ENCODE data around the gene CCDC136.
A peak's percentile ranks its signal among the peaks of the same experiment; 100 is the strongest.

CCDC136 gene

DNA sequence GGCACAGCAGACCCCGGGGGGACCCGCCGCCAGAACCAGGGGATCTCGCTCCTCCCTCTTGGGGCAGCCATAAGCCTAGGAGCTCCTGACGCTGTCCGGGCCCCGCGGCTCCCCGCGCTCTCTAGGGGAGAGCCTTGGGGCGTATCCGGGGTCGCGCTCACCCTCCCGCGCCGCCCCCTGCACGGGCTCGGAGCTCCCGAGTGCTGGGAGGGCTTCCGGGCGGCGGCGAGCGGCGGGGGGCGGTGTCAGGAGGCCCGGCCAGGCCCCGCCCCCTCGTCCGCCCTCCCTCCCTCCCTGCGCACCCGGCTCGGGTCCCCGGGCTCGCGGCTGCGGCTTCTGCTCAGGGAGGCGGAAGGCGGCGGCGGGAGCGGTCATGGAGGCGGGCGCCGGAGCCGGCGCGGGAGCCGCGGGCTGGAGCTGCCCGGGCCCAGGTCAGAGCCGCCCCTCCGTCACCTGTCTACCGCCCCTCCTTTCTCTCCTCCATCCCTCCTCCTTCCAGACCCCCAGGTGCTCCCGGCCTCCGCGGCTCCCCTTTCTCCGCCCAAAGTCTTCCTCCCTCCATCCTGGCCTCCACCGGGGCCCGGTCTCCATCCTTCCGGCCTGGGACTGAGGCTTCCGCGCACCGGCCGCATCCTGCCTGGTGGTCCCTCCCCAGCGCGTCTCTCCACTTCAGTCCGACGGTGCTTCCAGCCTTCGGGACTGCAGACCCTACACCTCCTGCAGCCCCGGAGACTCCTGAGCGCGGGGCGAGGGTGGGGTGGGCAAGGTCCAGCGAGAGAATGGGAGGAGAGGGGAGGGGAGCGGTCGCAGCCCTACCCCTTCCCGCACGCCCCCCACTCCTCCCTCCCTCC is at the start of gene CCDC136:
CCDC136 (plus strand) TSS at position 848 of the 851 bp plus-strand sequence. CDS start 444 bp downstream, outside the sequence.
- H3K9ac ChIP-seq (ENCODE audit: low read depth, low read length) = peak within 1 kb of the TSS; percentile 77; the same call in 1 of the 2 replicates
- peaks cover 18% of the 10 kb centered on the region; the same call in 1 of the 2 replicates for H3K27me3 ChIP-seq (ENCODE audit: insufficient read depth, low read length)
- H3K36me3 ChIP-seq (ENCODE audit: insufficient read depth, low read depth, low read length) = peaks cover 25% of the 10 kb centered on the region
- H3K27ac ChIP-seq (ENCODE audit: low read length) = no peak within 1 kb of the TSS
- H3K9me3 ChIP-seq (ENCODE audit: insufficient read depth, low read depth, low read length) = no peaks in the 10 kb centered on the region
- peaks cover 15% of the 10 kb centered on the region for H3K4me1 ChIP-seq (ENCODE audit: insufficient read depth, low read length)
- peak within 1 kb of the TSS; percentile 92 for H3K4me3 ChIP-seq (ENCODE audit: low read length)

- Histone ChIP-seq H3K27ac (ENCODE audit: low read length) (no peak overlapping the region), H3K4me3 (ENCODE audit: low read length) (no peak overlapping the region), H3K9ac (ENCODE audit: low read depth, low read length) (no peak overlapping the region), H3K36me3 (ENCODE audit: insufficient read depth, low read depth, low read length) (no peaks in the 10 kb centered on the region), H3K4me1 (ENCODE audit: insufficient read depth, low read length) (peaks cover 4% of the 10 kb centered on the region), H3K27me3 (ENCODE audit: insufficient read depth, low read length) (no peaks in the 10 kb centered on the region), H3K9me3 (ENCODE audit: insufficient read depth, low read depth, low read length) (no peaks in the 10 kb centered on the region)
Observed at GRCh38 chr7:128742206-128742605, 49.6 kb upstream of the CCDC136 start.

- Histone ChIP-seq H3K9me3 (ENCODE audit: insufficient read depth, low read depth, low read length) (no peaks in the 10 kb centered on the region), H3K27ac (ENCODE audit: low read length) (no peak overlapping the region), H3K36me3 (ENCODE audit: insufficient read depth, low read depth, low read length) (peaks cover 9% of the 10 kb centered on the region; the same call in 1 of the 2 replicates), H3K9ac (ENCODE audit: low read depth, low read length) (no peak overlapping the region), H3K4me1 (ENCODE audit: insufficient read depth, low read length) (peaks cover 4% of the 10 kb centered on the region), H3K27me3 (ENCODE audit: insufficient read depth, low read length) (no peaks in the 10 kb centered on the region), H3K4me3 (ENCODE audit: low read length) (no peak overlapping the region)
Observed at GRCh38 chr7:128743112-128743772, 48.5 kb upstream of the CCDC136 start.

- H3K4me1 ChIP-seq (ENCODE audit: insufficient read depth, low read length) = peaks cover 4% of the 10 kb centered on the region
Observed at GRCh38 chr7:128744366-128744905, 47.3 kb upstream of the CCDC136 start.

GRCh38 chr7:128745706-128746105 is 46.1 kb upstream of the CCDC136 start:
- Histone ChIP-seq H3K27me3 (ENCODE audit: insufficient read depth, low read length) (no peaks in the 10 kb centered on the region), H3K4me1 (ENCODE audit: insufficient read depth, low read length) (no peaks in the 10 kb centered on the region; the same call in 1 of the 2 replicates), H3K36me3 (ENCODE audit: insufficient read depth, low read depth, low read length) (peaks cover 34% of the 10 kb centered on the region), H3K9ac (ENCODE audit: low read depth, low read length) (no peak overlapping the region), H3K9me3 (ENCODE audit: insufficient read depth, low read depth, low read length) (no peaks in the 10 kb centered on the region), H3K27ac (ENCODE audit: low read length) (no peak overlapping the region), H3K4me3 (ENCODE audit: low read length) (no peak overlapping the region)

More at GRCh38 chr7:128744366-128744905, 47.3 kb upstream of the CCDC136 start:
- no peak overlapping the region for H3K9ac ChIP-seq (ENCODE audit: low read depth, low read length)
- H3K27me3 ChIP-seq (ENCODE audit: insufficient read depth, low read length) = no peaks in the 10 kb centered on the region
- H3K27ac ChIP-seq (ENCODE audit: low read length) = no peak overlapping the region
- H3K9me3 ChIP-seq (ENCODE audit: insufficient read depth, low read depth, low read length) = no peaks in the 10 kb centered on the region
- peaks cover 21% of the 10 kb centered on the region for H3K36me3 ChIP-seq (ENCODE audit: insufficient read depth, low read depth, low read length)
- no peak overlapping the region for H3K4me3 ChIP-seq (ENCODE audit: low read length)

DNA sequence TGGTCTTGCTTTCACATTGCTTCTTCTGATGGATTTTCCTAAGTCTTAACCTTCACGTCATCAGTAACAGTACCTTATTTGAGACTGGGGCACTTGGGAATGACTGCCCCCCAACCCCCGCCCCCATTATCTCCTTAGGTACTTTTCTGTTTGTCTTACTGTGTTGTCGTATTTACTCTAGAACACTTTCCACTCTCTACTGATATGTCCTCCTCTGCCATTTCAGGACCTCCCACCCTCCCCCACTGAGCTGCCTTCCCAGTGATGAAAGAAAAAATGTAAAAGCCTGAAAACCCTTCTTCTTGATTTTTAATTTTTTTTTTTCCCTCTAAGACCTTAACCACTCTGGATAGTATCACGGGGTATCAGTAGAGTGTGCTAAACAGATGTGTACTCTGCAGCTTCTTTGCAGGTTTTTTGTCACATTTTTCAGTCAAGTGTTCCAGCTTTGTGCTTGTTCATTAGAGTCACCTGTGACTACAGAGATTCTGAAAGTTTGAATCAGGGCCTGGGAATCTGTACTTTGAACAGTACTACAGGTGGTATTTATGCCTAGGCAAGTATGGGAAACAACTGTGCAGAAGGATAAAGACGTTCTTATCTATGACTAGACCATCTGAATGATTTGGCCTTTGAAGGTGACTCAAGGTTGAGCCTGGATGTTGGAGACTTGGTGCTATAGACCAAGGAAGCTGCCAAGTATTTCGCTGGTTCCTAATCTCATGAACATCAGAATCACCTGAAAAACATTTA is 44.3 kb upstream of the CCDC136 start:
- no peak overlapping the region for H3K27ac ChIP-seq (ENCODE audit: low read length)
- H3K4me1 ChIP-seq (ENCODE audit: insufficient read depth, low read length) = no peaks in the 10 kb centered on the region
- no peaks in the 10 kb centered on the region for H3K27me3 ChIP-seq (ENCODE audit: insufficient read depth, low read length)
- H3K9ac ChIP-seq (ENCODE audit: low read depth, low read length) = no peak overlapping the region
- no peaks in the 10 kb centered on the region for H3K9me3 ChIP-seq (ENCODE audit: insufficient read depth, low read depth, low read length)
- peaks cover 49% of the 10 kb centered on the region for H3K36me3 ChIP-seq (ENCODE audit: insufficient read depth, low read depth, low read length)
- no peak overlapping the region for H3K4me3 ChIP-seq (ENCODE audit: low read length)

DNA sequence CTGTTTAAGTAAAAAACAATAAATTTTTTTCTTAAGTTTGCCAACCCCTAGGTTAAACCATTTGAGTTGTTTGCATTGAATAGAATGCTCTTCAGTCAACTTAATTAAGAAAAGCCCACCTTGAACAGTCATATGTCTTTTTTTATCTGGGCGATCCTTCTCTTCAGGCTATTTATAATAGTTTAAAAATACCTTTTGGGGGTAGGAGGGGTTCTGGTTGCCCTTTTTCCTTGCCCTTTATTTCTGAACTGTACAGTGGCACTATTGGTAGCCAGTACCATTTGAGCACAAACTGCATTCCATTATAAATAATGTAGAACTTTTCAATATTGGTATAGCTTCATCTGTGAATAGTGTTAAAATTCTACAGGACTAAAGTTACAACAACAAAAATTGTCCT is 39.5 kb upstream of the CCDC136 start:
- Histone ChIP-seq H3K9me3 (ENCODE audit: insufficient read depth, low read depth, low read length) (no peaks in the 10 kb centered on the region), H3K36me3 (ENCODE audit: insufficient read depth, low read depth, low read length) (peaks cover 97% of the 10 kb centered on the region), H3K4me3 (ENCODE audit: low read length) (no peak overlapping the region), H3K27ac (ENCODE audit: low read length) (no peak overlapping the region), H3K9ac (ENCODE audit: low read depth, low read length) (no peak overlapping the region), H3K4me1 (ENCODE audit: insufficient read depth, low read length) (no peaks in the 10 kb centered on the region), H3K27me3 (ENCODE audit: insufficient read depth, low read length) (no peaks in the 10 kb centered on the region)

DNA sequence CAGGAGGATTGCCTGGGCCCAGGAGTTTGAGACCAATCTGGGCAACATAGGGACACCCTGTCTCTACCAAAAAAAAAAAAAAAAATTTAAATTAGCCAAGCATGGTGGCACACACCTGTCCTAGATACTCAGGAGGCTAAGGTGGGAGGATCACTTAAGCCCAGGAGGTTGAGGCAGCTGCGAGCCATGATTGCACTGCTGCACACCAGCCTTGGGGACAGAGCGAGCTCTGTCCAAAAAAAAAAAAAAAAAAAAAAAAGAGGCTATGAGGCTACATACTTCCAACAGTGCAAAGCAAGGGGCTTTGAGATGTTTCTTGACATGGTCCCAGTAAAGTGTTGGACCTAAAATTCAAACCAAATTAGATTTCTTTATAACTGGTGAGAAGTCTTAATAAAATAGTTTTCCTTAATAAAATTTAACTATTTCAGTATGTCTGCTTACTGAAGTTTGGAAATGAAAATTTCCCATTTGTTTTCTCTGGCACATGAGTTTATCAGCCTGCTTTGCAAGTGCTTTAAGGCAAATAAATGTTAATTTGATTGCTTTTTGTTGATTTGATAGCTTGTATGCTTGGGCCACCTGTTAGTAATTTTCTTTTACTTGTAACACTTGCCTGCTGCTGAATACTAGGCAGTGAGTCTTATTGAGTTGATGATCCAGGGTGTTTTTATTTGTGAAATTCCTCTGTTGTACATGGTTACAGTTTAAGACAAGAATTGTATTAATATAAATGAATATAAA is 36.5 kb upstream of the CCDC136 start:
- H3K4me3 ChIP-seq (ENCODE audit: low read length) = no peak overlapping the region
- H3K9me3 ChIP-seq (ENCODE audit: insufficient read depth, low read depth, low read length) = no peaks in the 10 kb centered on the region
- no peaks in the 10 kb centered on the region for H3K4me1 ChIP-seq (ENCODE audit: insufficient read depth, low read length)
- H3K36me3 ChIP-seq (ENCODE audit: insufficient read depth, low read depth, low read length) = peaks cover 97% of the 10 kb centered on the region
- H3K27ac ChIP-seq (ENCODE audit: low read length) = no peak overlapping the region
- H3K27me3 ChIP-seq (ENCODE audit: insufficient read depth, low read length) = no peaks in the 10 kb centered on the region
- H3K9ac ChIP-seq (ENCODE audit: low read depth, low read length) = no peak overlapping the region

- Histone ChIP-seq H3K27ac (ENCODE audit: low read length) (no peak overlapping the region), H3K27me3 (ENCODE audit: insufficient read depth, low read length) (no peaks in the 10 kb centered on the region), H3K4me1 (ENCODE audit: insufficient read depth, low read length) (no peaks in the 10 kb centered on the region), H3K36me3 (ENCODE audit: insufficient read depth, low read depth, low read length) (peaks cover 97% of the 10 kb centered on the region), H3K4me3 (ENCODE audit: low read length) (no peak overlapping the region), H3K9ac (ENCODE audit: low read depth, low read length) (no peak overlapping the region), H3K9me3 (ENCODE audit: insufficient read depth, low read depth, low read length) (no peaks in the 10 kb centered on the region)
Observed at GRCh38 chr7:128755819-128756476, 35.8 kb upstream of the CCDC136 start.

DNA sequence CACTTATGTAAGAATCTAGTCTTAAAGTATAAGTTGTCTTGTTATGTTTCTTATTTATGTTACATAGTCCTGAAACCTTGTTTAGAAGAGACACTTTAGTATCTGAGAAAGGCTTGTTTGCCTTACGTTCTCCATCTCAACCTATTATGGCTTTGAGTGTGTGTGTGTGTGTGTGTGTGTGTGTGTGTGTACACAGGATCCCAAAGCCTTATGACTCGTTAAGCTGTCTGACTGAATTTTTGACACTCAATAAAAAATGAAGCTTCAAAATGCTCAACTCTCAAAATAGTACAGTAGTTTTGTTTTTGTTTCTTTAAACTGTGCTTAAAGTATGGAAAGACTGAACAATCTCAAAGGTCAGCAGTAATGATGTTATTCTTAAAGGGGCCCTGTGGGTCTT is 34.6 kb upstream of the CCDC136 start:
- Histone ChIP-seq H3K9ac (ENCODE audit: low read depth, low read length) (no peak overlapping the region), H3K36me3 (ENCODE audit: insufficient read depth, low read depth, low read length) (peaks cover 100% of the 10 kb centered on the region), H3K9me3 (ENCODE audit: insufficient read depth, low read depth, low read length) (no peaks in the 10 kb centered on the region), H3K4me1 (ENCODE audit: insufficient read depth, low read length) (no peaks in the 10 kb centered on the region), H3K27ac (ENCODE audit: low read length) (no peak overlapping the region), H3K27me3 (ENCODE audit: insufficient read depth, low read length) (no peaks in the 10 kb centered on the region), H3K4me3 (ENCODE audit: low read length) (no peak overlapping the region)
